Right lobe of liver (tissue), 6 donors: ENCODE measurements around the gene ARHGEF12. TPM values are rescaled to one million over a fixed set of nuclear protein-coding genes. Genes with fewer than 3 reads are reported as not detected.

Experiments used
- ATAC-seq, 4 donors: fragments of 200-7000 bp; cut with Tn5 transposase; one replicate each; pipeline ENCODE4 v1.9.1; 2020; ENCODE audit warnings: mild to moderate bottlenecking in 4 of 4, moderate library complexity in 4 of 4
- DNase-seq, 3 donors: peaks; one replicate each; pipeline ENCODE4 v3.0.0-alpha.2; 2020
- H3K27ac ChIP-seq, 3 donors: fragments of 200-600 bp; one replicate each; pipeline ENCODE4 v1.8.0; 2022
- H3K27me3 ChIP-seq, 2 donors: fragments of 200-600 bp; one replicate each; pipeline ENCODE4 v1.8.0; 2022
- H3K36me3 ChIP-seq, 4 donors: fragments of 200-600 bp; sonication (generic) in 1 of 4; one replicate each; pipeline versions ENCODE4 v1.5.1 to v1.8.0; 2017 to 2022; ENCODE audit warnings: control low read depth in 1 of 4
- H3K4me1 ChIP-seq, 4 donors: fragments of 200-600 bp; sonication (generic) in 1 of 4; one replicate each; pipeline versions ENCODE4 v1.5.1 to v1.8.0; 2017 to 2022; ENCODE audit warnings: control low read depth in 1 of 4
- H3K4me3 ChIP-seq, 3 donors: fragments of 200-600 bp; one replicate each; pipeline ENCODE4 v1.8.0; 2022
- H3K9me3 ChIP-seq, 4 donors: fragments of 200-600 bp; sonication (generic) in 1 of 4; one replicate each; pipeline versions ENCODE4 v1.5.1 to v1.8.0; 2017 to 2022; ENCODE audit warnings: control low read depth in 1 of 4
- CTCF ChIP-seq, 4 donors: fragments of 200-600 bp in 3 of 4; fragments of 450-650 bp in 1 of 4; IDR thresholded peaks; one replicate each; pipeline versions ENCODE4 v1.5.1 to v1.8.0; 2016 to 2022; ENCODE audit warnings: antibody characterized with exemption in 4 of 4, mild to moderate bottlenecking in 2 of 4
- POLR2A ChIP-seq: fragments of 450-650 bp; IDR thresholded peaks from one replicate; pipeline ENCODE4 v1.6.1; 2017; ENCODE audit warnings: antibody characterized with exemption, mild to moderate bottlenecking
- WGBS: methylation state at CpG from one replicate; pipeline ENCODE4 v1.1.6; 2018; ENCODE audit warnings: low coverage, low lambda C conversion rate; ENCODE audit not compliant: insufficient coverage; ENCODE audit errors: missing lambda C conversion rate; 5-methylcytosine and 5-hydroxymethylcytosine counted together
- intact Hi-C, 2 donors: fragments of 100-400 bp; cut with DNase I; formaldehyde crosslinking; loops; one replicate each; pipeline versions ENCODE4 v1.11.2 to v1.14.1; 2022
- total RNA-seq, 6 experiments: library from RNA; depleted of rRNA in 2 of 6; stranded (reverse); fragments of >200 nt in 2 of 6; fragmentation: NEBNext Ultra II Directional in 3 of 6; extraction: Animal tissue kit (Norgen Biotek cat#: 25700) in 3 of 6; gene quantifications; one replicate each; pipeline versions ENCODE4 v1.1.0 to v1.2.4, GENCODE V29; 2016 to 2023
- donor health status: DM: no; HTN: yes; CAD: no.
- donor health status: DM: no; HTN: no; CAD: no.
- donor health status: DM: no; HTN: no; CAD: no.
- donor health status: DM: no; HTN: yes; CAD: no.
- donor health status: DM: no; HTN: yes; CAD: no.

The ARHGEF12 gene
- total RNA-seq, 6 experiments from 2014 or later, result 75.1 to 113 (median 94.0) TPM

- 23% methylated on average over 1 of the region's 1 CpG for WGBS
- ATAC-seq (peak; percentile 7 to 23 (median 22)), DNase-seq (no peak)
- H3K27ac ChIP-seq, result no peak overlapping the region
- H3K27me3 ChIP-seq, result no peaks in the 10 kb centered on the region
- H3K4me3 ChIP-seq, result no peak overlapping the region
- no peak for TF ChIP-seq POLR2A
- no peak for TF ChIP-seq CTCF (IDR thresholded peaks at IDR 0.05)
- no peaks in the 10 kb centered on the region for H3K9me3 ChIP-seq
- peaks cover 0 to 84% (median 25%) of the 10 kb centered on the region in 4 donors for H3K4me1 ChIP-seq
- no peaks in the 10 kb centered on the region for H3K36me3 ChIP-seq
- intact Hi-C loops, result no loop called here
Observed at GRCh38 chr11:120344302-120345004, 8.2 kb downstream of the ARHGEF12 start.

GRCh38 chr11:120346233-120346632, 10.0 kb downstream of the ARHGEF12 start:
- Histone ChIP-seq H3K27ac (peak overlapping the region in 2 of 3 donors; percentile 38 to 64), H3K4me1 (peaks cover 0 to 80% (median 26%) of the 10 kb centered on the region in 4 donors), H3K36me3 (no peaks in the 10 kb centered on the region), H3K9me3 (no peaks in the 10 kb centered on the region), H3K4me3 (no peak overlapping the region), H3K27me3 (no peaks in the 10 kb centered on the region)
- intact Hi-C loops, result no loop called here
- ATAC-seq (peak in 2 of 4 donors; percentile 17), DNase-seq (no peak)
- 0% methylated on average over 1 of the region's 1 CpG for WGBS
- TF ChIP-seq POLR2A (no peak), CTCF (IDR thresholded peaks at IDR 0.05) (no peak)

GRCh38 chr11:120350637-120351036, 14.4 kb downstream of the ARHGEF12 start:
- no peak for TF ChIP-seq POLR2A
- no peak overlapping the region for H3K27ac ChIP-seq
- no peaks in the 10 kb centered on the region for H3K36me3 ChIP-seq
- DNase-seq (no peak), ATAC-seq (no peak)
- H3K9me3 ChIP-seq, result no peaks in the 10 kb centered on the region
- H3K4me1 ChIP-seq, result peaks cover 0 to 64% (median 20%) of the 10 kb centered on the region in 4 donors
- intact Hi-C loops, result no loop called here
- no peak overlapping the region for H3K4me3 ChIP-seq
- H3K27me3 ChIP-seq, result no peaks in the 10 kb centered on the region

- TF ChIP-seq CTCF (IDR thresholded peaks at IDR 0.05) (no peak), POLR2A (no peak)
- H3K36me3 ChIP-seq, result no peaks in the 10 kb centered on the region
- no peak for DNase-seq
- peak in 3 of 4 donors; percentile 12 to 40 (median 33) for ATAC-seq
- H3K9me3 ChIP-seq, result no peaks in the 10 kb centered on the region
- no peaks in the 10 kb centered on the region for H3K27me3 ChIP-seq
- intact Hi-C loops, result no loop called here
- peaks cover 0 to 56% (median 19%) of the 10 kb centered on the region in 4 donors for H3K4me1 ChIP-seq
- no peak overlapping the region for H3K4me3 ChIP-seq
- WGBS, result 44% methylated on average over 5 of the region's 6 CpGs
- no peak overlapping the region for H3K27ac ChIP-seq
Observed at GRCh38 chr11:120352405-120352804, 16.2 kb downstream of the ARHGEF12 start.

GRCh38 chr11:120354068-120354467, 17.9 kb downstream of the ARHGEF12 start:
- no CpG with 5 or more reads among the region's 1 CpG for WGBS
- Histone ChIP-seq H3K4me1 (peaks cover 0 to 45% (median 18%) of the 10 kb centered on the region in 4 donors), H3K4me3 (no peak overlapping the region), H3K27me3 (no peaks in the 10 kb centered on the region), H3K36me3 (no peaks in the 10 kb centered on the region), H3K9me3 (no peaks in the 10 kb centered on the region), H3K27ac (peak overlapping the region in 1 of 3 donors; percentile 8)
- no peak for TF ChIP-seq CTCF (IDR thresholded peaks at IDR 0.05)
- no peak for TF ChIP-seq POLR2A
- intact Hi-C loops, result no loop called here
- ATAC-seq (peak in 3 of 4 donors; percentile 20 to 32 (median 25)), DNase-seq (no peak)
